HT-29 (cell line): ENCODE results near the gene SPTSSA. TPM values are rescaled to one million over a fixed set of nuclear protein-coding genes. Genes with fewer than 3 reads are reported as not detected.
A peak's percentile ranks its signal among the peaks of the same experiment; 100 is the strongest.
"Not testable (repeated sequence)": the region's sequence is repeated elsewhere in the genome, so short reads cannot be mapped to it uniquely, and the experiment has no call there.

Source experiments
- DNase-seq: peaks from one replicate; pipeline ENCODE4 v3.0.0-alpha.2; 2015; ENCODE audit warnings: low spot score
- total RNA-seq: library from RNA; depleted of rRNA; stranded (reverse); fragments of >200 nt; shearing (Covaris generic); gene quantifications from 2 replicates; pipeline ENCODE4 v1.2.3, GENCODE V29; 2014

SPTSSA gene
- total RNA-seq, 1 experiment from 2014 or later = 6.4 TPM

DNA sequence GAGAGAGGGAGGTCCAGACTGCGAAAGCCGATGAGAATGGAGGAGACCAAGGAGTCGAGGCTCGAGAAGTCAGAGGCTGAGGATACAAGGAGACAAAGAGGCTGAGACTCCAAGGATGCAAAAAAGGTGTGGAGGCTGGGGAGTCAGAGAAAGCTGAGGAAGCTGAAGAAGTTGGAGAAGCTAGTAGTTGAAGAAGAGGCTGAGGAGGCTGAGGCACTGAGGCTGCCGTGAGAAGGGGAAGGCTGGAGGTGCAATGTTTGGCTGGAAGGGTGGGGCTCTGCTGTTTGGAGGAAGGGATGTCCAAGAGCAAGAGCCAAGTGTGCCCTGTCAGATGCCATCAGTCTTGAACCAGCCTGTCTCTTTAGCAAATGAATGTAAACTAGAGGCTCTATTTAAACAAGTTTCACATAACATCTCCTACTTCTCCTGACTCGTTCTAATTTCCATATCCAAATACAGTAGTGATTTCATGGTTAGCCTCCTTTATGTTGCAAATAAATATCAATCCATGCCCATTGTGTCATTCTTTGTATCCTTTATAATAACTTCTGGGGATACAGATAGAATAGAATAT is 10.8 kb upstream of the SPTSSA start:
- no peak for DNase-seq

DNA sequence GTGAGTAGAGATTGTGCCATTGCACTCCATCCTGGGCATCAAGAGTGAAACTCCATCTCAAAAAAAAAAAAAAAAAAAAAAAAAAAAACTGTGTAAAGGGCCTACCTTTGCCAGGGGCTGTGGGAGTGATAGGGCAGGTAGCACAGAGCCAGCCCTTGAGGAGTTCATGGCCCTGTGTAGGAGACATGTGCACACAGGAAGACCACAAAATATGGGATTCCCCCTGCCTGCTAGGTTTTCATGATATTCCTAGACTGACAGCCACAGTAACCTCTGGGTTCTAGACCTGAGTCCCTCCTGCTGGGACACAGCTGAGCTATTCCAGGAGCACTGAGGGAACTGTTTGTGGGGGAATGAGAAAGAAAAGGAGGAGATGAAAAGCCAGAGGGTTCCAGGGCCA is 8.3 kb upstream of the SPTSSA start:
- DNase-seq = no peak

DNA sequence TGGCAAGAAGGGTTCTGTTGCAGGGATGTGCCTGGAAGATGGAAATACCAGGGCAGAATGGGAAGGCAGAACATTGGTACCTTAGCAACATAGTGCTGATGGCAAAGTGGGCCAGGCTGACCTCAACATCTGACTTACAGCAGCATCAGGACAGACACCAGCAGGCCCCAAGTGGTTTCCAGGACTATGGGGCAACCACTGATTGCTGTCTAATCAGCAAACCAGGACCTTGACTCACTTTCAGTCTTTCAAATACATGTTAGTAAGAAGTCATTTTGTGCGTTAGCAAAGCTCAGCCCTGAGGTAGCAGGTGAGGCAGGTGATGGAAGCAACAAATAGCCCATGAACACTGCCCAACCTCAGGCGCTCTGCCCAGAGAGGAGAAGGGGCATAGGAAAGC is 4.7 kb upstream of the SPTSSA start:
- DNase-seq = no peak

DNA sequence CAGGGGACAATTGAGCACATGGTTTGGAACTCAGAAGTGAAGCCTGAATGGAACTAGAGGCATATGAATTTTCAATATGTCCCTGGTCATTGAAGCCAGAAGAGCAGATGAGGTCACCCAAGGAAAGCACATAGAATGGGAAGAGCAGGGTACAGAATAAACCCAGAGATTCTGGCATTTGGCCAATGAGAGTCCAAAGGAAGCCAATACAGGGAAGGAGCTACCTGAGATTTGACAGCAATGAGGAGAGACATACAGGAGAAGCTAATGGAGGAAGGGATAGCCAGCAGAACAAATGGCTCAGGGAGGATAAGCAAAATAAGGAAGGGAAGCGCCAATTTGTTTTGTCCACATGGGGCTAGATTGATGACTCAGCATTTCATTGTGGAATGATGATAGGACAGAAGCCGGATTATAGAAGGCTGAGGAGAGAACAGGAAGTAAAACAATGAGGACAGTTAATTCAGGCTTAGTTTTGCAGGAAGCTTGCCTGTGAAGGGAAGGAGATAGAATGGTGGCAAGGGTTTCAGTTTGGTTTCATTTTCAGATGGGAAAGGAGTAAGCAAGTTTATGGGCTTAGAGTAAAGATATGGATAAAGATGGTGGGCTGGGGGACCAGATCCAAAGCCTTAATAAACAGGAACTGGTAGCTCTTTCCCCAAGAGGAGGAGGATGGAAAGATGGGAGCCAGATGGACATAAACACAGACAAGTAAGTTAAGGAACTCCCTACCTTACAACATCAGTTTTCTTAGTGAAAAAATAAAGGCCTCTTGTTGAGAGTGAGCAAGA is 3.2 kb upstream of the SPTSSA start:
- no peak for DNase-seq

DNA sequence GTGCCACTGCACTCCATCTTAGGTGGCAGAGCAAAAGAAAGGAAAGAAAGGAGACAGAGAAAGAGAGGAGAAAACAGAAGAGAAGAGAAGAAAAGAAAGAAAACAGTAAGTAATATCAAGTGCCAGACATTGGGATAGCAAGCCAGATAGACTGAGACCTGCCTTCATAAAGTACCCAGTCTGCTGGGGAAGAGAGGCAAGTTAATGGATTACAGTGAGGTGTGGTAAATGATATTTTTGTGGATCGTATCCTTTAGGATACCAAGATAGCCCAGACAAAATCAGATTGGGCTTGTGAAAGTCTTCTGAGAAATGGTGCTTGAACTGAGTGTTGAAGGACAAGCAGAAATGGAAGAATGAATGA is 1.5 kb upstream of the SPTSSA start:
- no peak for DNase-seq

DNA sequence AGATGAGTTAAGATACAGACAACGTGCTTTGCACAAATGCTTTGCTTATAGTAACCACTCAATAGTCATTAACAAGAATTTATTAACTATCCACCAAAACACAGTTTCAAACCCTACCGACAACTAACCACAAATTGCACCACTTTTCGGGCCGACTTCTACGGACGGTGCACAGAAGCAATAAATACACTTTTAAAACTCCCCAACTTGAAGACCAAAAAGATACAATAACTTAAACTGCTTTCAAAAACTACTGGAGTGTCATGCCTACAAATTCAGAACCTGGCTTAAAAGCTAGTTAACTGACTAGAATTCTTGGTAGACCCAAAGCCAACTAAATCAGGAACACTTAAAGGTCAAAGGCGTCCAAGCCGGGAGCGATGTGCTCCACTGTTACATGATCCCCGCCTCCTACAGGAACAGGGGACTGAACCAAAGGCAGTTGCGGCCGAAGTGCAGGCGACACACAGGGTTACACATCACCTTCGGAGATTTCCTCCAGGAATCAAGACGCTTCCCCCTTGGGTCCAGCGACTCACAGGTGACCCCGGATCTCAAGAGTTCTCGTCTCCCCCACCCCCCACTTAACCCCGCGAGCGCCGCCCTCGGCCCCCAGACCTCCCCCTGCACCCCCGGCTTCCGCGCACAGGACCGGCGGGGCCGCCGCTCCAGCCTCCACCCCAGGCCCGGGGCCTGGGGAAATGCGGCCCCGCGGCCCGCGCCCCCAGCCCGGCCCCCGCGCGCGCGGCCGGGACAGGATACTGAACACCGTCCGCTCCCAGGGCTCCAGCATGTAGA is 507 bp downstream of the SPTSSA start:
- DNase-seq = peak; percentile 56

DNA sequence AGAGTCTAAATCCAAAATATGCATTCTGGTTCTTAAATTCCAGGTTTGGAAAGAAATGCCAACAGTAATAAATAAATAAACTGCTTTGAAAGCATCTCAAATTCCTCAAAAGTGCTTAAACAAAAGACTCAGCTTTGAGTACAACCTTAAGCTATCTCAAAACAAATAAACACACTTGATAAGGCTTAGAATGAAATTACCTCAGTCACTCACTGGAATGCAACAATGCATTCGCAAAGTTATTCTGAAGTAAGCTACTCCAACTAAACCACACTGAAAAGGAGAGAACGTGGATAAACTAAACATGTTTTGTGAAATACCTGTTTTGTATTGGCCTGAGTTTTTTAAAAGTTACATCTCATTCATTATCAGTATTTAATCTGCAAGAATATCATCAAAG is 1.2 kb downstream of the SPTSSA start:
- no peak for DNase-seq

DNA sequence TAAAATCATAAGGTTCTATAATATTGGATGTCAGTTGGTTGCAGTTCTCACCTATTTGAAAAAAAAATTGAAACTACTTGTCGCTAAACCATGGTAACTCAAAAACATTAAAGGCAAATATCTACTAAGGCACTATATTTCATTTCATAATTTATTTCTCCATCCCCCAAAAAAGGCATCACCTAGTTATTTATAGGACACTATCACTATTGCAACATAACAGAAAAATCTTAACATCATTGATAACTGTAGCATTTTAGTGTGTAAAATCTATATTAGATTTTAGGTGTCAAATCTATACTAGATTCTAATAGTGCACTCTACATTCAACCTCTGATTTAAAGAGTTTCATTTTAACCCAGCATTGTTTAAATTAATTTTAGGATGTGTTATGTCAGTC is 1.7 kb downstream of the SPTSSA start:
- DNase-seq = no peak

DNA sequence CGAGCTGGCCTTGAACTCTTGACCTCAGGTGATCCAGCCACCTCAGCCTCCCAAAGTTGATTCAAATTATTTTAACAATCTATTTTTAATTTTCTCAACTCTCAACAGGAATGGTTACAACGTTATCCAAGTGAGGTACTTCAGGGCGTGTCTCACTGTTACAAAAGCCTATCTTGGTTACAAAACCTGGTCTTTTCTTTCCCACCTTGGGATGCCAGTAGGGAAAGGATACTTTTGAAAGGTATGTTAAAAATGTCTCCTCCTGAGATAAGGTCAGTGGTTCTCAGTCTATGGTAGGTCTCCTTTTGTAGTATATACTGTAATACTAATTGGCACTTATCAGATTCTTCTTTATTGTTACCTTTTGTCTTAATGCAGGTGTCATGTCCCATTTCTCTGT is 4.9 kb downstream of the SPTSSA start:
- no peak for DNase-seq

DNA sequence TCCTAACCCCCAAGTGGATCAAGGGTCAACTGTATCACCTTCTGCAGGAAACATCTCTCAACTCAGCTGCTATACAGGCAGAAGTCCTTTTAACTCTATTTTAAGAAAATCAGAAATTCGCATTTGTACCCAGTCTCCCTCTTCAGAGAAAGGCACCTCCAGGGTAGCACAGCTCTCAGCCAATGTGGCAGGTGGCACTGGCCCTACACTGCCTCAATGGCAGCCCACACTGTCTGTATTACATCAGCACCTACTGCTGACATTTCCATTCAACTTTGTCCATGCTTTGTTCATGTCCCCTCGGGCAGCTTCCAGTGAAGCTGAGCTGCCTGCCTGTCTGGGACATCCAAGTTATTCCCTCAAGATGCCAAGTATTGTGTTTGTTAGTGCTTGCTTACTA is 8.8 kb downstream of the SPTSSA start:
- no peak for DNase-seq

DNA sequence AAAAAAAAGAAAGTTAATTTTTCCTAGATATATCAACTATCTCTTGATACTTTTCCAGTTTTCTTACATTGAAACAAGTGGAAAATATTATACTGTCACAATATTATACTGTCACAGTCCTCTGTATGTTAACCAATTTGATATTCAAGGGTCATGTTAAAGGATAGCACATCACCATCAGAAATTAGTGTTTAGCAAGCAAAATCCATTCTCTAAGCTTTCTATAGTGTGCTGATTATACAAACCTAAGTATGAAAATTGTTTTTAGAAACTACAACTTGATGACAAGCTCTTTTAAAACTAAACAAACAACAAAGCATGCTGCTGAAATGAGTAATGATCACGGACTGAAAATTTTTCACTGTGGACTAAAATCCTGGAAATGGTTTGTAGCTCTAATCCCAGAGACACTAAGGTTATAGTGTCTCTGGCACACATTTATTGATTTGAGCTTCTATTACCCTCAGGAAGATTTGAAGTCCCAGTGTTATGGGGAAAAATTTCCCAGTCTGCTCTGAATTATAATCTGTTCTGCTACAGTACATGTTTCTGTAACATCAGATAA is 9.7 kb downstream of the SPTSSA start:
- no peak for DNase-seq

DNA sequence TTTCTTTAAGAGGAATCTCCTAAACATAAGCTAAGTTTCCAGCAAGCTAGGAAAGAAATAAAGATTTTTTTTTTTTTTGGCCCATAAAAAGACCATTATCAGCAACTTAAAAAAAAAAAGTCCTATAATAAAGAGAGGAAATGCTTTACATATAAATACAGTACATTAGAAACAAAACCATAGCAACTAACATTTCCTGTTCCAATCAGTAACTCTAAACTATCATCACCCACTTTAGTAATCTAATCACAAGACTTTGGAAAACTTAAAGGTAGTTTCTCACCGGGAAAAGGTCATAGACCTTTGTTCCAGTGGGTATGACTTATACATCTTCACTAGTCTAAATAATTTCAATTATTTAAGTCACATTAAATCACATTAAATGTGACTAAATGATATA is 11.1 kb downstream of the SPTSSA start:
- peak; percentile 8 for DNase-seq

DNA sequence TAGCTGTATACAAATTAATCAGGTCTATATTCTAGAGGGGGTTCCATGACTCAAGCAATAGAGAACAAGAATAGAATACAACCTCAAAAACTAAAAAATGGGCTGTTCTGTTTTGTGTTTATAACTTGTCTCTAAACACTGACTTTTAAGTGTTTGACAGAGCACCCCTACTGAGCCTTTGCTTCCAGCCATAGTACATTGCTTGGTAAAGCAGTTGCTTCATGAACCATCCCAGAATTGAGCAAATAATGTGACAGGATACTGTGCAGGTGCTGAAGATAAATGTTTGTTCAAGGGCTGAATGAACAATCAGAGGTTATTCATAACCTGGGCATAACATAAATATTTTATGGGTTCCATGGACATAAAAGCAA is 11.5 kb downstream of the SPTSSA start:
- peak; percentile 45 for DNase-seq

DNA sequence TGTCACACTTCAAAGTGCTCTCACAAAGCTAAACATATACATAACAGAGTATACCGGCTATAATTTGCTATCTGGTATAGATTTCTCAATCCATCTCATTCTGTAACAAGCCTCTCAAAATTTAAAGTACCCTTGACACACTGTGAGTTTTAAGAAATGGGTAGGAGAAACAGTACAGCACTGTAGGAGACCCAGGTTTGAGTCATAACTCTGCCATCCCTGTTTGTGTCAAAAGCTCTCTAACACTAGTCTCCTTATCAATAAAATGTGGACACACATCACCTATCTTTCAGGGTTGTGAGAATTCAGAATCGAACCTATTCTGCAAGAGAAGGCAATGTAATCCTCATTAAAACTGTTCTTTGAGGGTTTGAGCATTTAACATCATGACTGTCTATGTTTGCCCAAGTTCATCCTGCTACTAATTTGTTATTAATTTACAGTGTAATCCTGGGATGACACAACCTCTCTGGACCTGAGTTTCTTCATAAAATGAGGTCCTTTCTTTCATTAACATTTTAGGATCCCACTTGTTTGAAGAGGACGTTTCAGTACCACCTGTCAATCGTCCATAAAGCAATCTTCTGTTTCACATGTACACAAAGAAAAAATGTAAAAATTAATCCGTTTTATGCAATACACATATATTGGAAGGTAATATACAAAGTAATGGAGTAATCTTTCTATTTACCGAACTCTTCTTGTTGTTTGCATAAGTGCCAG is 12.1 kb downstream of the SPTSSA start:
- DNase-seq = no peak

DNA sequence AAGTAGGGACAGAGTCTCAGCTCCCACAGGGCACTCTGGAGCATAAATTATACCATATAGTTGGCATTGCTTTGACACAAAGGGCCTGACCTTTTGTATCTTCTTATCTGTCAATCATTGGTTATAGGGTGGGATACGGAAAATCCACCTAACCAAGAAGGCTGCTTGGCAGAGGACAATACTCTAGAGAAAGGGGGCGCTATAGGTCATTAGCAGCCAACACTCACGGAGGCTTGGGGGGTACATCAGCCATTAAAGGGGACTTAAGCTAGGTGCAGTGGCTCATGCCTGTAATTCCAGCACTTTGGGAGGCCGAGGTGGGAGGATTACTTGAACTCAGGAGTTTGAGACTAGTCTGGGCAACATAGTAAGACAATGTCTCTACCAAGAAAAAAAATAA is 22.9 kb downstream of the SPTSSA start:
- no peak for DNase-seq

DNA sequence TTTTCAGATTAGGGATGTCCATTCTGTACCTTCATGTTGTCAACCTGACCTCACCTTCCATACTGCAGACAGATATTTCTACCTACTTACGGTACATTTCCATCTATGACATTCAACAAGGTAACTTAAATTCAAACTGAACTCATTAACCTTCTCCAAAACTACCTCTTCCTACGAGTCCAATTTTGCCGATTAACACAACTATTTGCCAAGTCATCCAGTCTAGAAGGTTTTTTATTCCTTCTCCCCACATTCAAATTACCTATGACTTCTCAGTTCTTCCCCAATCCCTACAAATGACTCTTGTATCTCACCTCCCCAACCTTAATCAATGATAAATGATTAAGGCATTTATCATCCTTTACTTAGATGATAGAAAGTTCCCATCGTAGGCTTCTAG is 23.6 kb downstream of the SPTSSA start:
- no peak for DNase-seq

DNA sequence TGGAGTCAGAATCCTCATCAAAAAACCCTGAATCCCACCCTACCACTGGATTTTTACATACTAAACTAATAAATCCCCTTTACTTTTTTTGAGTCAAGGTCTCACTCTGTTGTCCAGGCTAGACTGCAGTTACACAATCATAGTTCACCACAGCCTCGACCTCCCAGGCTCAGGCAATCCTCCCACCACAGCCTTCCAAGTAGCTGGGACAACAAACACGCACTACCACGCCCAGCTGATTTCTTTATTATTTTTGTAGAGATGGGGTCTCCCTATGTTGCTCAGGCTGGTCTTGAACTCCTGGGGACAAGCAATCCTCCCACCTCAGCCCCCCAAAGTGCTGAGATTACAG is 24.3 kb downstream of the SPTSSA start:
- DNase-seq = no peak

DNA sequence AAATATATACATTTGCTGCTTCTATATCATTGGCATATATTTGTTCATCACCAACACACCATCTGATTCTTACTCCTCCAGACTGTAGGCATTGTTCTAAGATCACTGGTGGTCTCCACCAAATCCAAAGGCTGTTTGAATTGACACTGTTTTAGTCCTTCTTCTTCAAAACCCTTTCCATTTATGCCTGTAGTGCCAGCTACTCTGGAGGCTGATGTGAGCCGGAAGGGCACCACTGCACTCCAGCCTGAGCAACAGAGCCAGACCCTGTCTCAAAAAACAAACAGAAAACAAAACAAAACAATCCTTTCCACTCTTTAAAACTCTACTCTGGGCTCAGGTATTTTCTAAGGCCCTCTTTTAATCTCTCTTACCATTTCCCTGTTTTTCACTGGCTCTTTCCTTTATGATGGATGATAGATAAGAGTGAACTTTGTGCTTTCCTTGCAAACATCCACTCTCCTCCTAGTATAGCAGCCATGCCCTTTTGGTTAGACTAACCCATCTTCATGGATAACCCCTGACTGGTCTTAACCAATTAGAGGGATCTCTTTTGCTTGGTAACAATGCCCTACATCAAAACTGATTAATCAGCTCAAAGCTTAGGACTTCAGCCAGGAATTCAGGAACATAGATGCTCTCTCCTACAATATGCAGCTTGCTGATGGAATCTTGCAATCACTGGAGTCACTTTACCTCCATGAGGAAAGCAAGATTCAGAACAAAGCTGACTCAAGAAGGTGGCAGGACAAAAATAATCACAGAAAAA is 24.9 kb downstream of the SPTSSA start:
- no peak for DNase-seq

DNA sequence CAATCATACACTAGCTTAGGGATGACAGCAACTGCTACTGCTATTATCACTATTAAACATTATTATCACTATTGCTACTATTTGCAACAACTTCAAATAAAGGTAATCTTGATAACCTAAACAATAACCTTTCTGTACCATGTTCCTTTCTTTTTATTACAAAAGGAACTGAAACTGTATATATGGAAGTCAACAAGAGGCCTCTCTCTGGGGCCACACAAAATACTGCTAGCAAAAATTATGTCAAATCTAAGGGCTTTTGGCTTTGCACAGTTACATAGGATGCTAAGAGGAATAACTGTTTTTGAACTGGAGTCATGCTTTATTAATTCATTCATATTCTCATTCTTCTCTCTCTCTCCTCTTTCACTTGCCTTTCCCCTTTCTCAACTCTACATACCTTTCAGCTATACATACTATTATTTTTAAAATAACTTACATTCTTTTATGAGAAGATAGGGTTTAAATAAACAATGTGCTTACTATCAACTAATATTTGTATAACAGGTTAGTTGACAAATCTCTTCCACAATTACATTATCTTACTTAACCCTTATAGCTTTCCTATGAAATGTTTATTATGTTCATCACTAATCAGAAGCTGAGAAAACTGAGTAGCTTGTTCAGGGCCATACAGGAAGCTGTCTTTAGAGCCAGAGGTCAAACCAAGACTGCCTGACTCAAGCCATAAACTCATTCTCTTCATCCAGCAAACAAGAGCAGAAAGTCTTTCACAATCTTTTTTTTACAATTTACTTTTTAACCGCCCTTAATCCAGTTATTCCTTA is 25.7 kb downstream of the SPTSSA start:
- no peak for DNase-seq

DNA sequence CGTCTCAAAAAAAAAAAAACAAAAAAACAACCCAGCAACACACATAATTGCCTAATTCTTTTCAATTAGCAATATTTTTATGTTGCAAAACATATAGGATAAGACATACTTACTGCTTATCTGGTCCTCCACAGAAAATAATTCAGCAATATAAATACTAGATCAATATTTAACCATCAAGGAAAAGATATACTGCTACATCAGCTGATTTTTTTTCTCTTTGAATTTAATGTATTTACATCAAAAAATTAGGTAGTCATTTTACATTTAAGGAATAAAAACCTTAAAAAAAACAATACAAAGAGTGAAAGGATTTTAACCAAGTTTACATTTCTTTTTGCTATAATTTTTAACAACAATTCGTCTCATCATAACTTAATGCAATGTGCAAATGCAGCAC is 28.1 kb downstream of the SPTSSA start:
- no peak for DNase-seq

DNA sequence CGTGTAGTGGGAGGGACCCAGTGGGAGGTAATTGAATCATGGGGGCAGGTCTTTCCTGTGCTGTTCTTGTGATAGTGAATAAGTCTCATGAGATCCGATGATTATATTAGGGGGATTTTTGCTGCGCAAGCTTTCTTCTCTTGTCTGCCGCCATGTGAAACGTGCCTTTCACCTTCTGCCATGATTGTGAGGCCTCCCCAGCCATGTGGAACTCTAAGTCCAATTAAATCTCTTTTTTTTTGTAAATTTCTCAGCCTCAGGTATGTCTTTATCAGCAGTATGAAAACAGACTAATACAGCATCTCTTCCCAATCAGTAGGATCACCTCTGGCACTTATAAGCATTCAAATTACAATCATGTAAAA is 34.0 kb downstream of the SPTSSA start:
- not testable (repeated sequence) for DNase-seq
